T47D (cell line): Measurements from ENCODE around the gene HKDC1.
"Not testable (repeated sequence)": the region's sequence is repeated elsewhere in the genome, so short reads cannot be mapped to it uniquely, and the experiment has no call there.

Experiments
- DNase-seq, 2 experiments: peaks; one replicate each; pipeline versions ENCODE4 v3.0.0 to v3.0.0-alpha.2; 2011 to 2012; ENCODE audit warnings: low read depth in 1 of 2, low spot score in 1 of 2
- JUND ChIP-seq: IDR thresholded peaks from 2 replicates; pipeline ENCODE4 v1.6.1; 2012; ENCODE audit warnings: low read depth
- in situ Hi-C: cut with HindIII; loops from 2 replicates; pipeline ENCODE4 v1.10.0; 2016; ENCODE audit warnings: low sequenced_read_pairs, low pct_unique_long_range_greater_than_20kb

Gene HKDC1

DNA sequence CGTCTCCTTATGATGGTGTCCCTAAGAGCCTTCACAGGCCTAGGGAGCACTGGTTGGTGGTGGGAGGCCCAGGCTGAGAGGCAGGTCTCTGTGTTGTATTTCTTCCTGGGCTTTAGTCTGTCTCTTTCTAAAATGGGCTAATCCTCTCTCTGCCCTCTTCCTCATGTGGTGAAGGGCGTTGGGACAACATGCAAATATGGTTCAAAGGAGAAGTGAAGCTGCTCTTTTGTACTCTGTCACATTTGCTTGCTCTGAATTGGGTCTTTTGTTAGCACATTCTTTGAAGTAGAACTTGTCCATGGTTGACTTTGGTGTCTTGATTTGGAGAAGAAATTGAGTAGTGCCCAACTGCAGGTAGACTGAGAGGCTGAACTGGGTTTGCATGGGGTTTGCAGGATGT lies 59.0 kb downstream of the HKDC1 start:
- DNase-seq, result no peak
- in situ Hi-C loops, result no loop called here
- TF ChIP-seq JUND, result no peak

DNA sequence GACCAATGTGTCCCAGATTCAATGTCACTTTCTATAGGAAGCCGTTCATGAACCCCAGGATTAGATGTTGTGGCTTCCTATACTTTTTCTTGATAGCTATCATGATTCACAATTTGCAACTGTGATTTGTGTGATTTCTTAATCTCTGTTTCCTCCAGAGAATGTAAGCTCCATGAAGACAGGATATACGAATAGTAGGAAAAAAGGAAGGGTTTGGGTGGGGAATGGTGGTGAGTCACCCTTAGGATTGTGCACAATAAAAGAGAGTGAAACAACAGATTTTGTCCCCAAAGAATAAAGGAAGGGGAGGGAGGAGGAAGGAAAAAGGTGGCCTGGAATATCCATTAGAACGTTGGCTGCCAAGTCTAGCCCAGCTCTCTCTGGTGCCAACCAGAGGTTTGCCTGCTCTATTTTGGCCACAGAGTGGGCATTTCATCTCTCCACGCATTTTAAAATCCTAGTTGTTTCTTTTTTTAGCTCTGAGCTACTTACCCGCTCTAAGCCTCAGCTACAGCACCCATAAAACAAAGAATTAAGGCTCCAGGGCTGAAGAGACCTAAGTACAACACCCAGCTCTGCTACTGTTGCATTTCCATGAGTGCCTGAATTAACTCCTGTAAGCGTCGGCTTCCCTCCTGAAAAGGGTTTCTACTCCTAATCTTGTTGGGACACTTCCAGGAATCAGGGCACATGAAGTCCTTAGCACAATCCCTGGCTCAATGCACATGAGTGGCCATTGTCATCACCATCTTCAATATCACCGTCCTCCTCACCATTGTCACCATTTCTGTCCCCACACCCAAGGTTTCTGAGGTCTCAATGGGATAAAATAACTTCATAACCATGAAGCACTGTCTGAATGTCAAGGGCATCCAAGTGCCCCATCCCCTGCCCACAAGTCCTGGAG lies 61.6 kb downstream of the HKDC1 start:
- no peak for TF ChIP-seq JUND
- DNase-seq, result no peak
- in situ Hi-C loops, result no loop called here

DNA sequence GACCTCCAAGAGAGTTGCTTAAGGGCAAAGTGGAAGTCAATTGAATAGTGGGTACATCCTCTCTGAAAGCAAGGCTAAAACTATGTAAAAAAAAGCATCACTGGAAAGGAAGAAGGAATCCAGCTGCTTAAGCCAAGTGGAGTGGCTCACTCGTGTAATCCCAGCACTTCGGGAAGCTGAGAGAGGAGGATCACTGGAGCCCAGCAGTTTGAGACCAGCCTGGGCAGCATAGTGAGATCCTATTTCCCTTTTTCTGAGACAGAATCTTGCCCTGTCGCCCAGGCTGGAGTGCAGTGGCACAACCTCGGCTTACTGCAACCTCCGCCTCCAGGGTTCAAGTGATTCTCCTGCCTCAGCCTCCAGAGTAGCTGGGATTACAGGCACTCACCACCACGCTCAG lies 64.3 kb downstream of the HKDC1 start:
- in situ Hi-C loops, DNase-seq: not testable (repeated sequence)

- in situ Hi-C loops, result no loop called here
- DNase-seq, result no peak
- no peak for TF ChIP-seq JUND
Measured at GRCh38 chr10:69285699-69286098, 65.6 kb downstream of the HKDC1 start.

GRCh38 chr10:69287181-69287580 lies 67.0 kb downstream of the HKDC1 start:
- no peak for DNase-seq
- no peak for TF ChIP-seq JUND
- in situ Hi-C loops, result no loop called here

DNA sequence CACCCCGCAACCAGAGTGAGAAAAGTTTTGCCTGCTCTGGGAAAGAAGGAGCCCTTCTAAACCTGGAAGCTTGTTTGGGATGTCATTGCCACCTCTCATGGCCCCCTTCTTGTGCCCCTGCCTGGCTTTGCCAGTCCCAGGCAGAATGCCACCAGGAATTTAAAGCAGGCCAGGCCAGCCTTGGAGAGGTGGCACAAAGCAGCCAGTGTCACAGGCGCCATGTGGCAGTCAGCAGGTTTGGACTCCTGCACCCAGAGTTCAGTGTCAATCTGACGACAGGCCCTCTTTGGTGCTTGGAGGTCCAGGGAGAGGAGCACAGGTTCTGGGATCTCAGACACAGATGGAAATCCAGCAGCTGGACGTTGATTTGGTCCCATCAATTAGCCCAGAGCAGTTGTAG lies 70.9 kb downstream of the HKDC1 start:
- no peak for TF ChIP-seq JUND
- DNase-seq, result no peak
- in situ Hi-C loops, result no loop called here

DNA sequence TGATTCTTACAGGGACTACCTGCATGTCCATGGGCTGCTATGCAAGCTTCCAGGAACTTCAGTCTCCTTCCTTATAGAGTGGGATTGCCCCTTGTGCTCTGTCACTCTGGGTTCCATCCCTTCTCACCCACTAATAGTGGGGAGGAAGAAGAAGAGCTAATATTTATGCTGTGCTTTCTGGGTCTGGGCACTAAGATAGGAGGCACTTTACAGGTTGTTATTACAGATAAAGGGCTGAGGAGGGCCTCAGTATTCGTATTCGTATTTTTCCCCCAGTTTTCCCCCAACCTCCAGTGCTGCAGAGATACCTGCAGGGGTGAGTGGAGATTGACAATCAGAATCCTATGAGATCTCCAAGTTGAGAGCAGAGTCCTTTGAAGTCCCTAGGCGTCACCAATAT lies 72.3 kb downstream of the HKDC1 start:
- in situ Hi-C loops, result no loop called here
- DNase-seq, result no peak
- no peak for TF ChIP-seq JUND

- in situ Hi-C loops, result no loop called here
- TF ChIP-seq JUND, result no peak
- no peak for DNase-seq
Measured at GRCh38 chr10:69295027-69295636, 75.0 kb downstream of the HKDC1 start.

DNA sequence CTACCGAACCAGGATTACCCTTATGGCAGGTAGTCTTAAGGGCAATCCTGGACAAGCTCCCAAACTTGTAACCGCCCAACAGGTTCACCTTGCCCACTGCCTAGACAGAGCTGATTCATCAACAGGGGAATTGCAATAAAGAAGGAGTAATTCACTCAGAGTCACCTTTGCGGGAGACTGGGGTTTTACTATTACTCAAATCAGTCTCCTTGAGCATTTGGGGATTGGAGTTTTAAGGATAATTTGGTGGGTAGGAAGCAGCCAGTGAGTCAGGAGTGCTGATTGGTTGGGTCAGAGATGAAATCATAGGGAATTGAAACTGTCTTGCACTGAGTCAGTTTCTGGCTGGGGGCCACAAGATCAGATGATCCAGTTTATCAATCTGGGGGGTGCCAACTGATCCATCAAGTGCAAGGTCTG lies 83.5 kb downstream of the HKDC1 start:
- DNase-seq, result no peak
- in situ Hi-C loops, result no loop called here
- TF ChIP-seq JUND, result no peak

DNA sequence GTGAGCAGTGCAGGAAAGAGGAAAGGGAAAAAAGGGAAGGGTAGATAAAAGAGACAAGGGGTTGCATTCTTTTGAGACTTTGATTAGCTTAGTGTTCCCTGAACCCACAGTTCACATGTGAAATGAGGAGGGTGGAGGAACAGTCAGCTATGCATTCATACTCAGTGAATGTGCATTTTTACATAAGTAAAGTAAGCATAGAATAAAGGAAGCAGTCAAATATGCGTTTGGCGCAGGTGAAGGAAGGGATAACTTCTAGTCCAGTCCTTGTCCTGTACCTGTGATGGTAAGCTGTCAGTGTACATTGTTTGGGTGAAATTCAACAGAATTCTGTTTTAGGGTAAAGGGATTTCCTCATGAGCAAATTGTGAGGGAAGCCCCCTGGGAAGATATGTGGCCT lies 86.3 kb downstream of the HKDC1 start:
- in situ Hi-C loops, result no loop called here
- no peak for DNase-seq
- TF ChIP-seq JUND, result no peak

DNA sequence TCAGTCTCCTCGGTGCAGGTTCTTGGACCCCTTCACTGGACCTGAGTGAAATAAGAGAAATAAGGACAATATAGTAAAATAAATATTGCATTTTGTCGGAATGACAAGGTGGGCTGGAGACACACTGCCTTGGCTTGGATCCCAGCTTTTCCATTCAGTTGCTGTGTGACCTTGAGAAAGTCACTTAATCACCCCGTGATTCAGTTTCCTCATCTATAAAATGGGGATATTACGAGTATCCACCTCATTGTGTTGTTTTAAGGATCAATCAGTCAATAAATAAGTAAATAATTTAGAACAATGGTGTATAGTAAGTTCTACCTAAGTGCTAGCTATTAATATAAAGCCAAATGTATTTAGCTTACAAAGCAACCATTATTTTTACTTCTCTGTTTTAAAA lies 87.3 kb downstream of the HKDC1 start:
- no peak for TF ChIP-seq JUND
- DNase-seq, result no peak
- in situ Hi-C loops, result no loop called here

DNA sequence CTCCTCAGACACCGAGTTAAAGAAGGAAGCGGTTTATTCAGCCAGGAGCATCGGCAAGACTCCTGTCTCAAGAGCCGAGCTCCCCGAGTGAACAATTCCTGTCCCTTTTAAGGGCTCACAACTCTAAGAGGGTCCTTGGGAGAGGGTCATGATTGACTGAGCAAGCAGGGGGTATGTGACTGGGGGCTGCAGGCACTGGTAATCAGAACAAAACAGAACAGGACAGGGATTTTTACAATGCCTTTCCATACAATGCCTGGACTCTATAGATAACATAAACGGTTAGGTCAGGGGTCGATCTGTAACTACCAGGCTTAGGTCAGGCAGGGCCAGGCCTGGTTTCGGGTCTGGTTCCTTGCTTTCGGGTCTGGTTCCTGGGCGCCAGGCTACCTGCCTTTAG lies 88.2 kb downstream of the HKDC1 start:
- DNase-seq, in situ Hi-C loops: not testable (repeated sequence)

- TF ChIP-seq JUND, result no peak
- in situ Hi-C loops, result no loop called here
- no peak for DNase-seq
Measured at GRCh38 chr10:69311309-69311708, 91.2 kb downstream of the HKDC1 start.

- in situ Hi-C loops, result no loop called here
- TF ChIP-seq JUND, result no peak
- no peak for DNase-seq
Measured at GRCh38 chr10:69312528-69312927, 92.4 kb downstream of the HKDC1 start.
